GM19099 (cell line): ENCODE measurements around the gene PTPRB.

Source experiments
- POLR2A ChIP-seq: IDR thresholded peaks from 3 replicates; pipeline ENCODE4 v1.6.1; 2011; ENCODE audit warnings: low read depth; ENCODE audit not compliant: insufficient read length; ENCODE audit errors: extremely low read depth

The PTPRB gene

DNA sequence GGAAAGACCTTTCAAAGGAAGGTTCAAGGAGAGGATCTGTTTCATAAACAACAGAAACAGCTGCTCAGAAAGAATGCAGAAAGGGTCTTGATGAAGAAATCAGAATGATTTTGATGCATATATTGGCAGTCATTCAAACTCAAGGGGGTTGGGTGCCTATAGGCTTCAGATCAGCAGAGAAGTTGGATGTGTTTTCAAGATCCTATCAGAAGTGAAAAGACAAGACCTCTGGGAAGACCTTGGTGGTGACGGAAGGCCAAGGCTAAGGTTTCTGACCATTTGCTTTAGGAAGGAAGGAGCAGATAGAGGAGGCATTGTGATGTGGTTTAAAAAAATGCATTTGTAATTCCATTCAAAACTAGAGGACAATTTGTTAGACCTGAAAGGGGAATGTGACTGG is 15.2 kb upstream of the PTPRB start:
- TF ChIP-seq POLR2A: no peak

DNA sequence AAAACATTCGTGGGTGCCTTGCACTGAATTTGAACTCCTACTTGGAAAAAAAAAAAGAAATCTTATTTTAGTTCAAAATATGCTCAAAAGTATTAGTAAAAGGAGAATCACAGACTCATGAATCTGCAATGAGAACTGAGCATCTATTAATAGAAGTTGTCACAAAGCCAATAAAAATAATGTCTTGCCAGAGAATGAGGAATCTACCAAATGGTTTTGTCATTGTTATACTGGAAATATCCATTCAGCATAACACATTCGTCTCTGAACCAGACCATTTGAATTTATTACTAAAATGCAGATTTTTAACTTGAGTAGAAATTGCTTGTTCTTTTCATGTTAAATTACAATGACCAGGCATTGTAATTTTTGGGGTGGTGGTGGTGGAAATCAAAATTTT is 11.6 kb upstream of the PTPRB start:
- no peak for TF ChIP-seq POLR2A

DNA sequence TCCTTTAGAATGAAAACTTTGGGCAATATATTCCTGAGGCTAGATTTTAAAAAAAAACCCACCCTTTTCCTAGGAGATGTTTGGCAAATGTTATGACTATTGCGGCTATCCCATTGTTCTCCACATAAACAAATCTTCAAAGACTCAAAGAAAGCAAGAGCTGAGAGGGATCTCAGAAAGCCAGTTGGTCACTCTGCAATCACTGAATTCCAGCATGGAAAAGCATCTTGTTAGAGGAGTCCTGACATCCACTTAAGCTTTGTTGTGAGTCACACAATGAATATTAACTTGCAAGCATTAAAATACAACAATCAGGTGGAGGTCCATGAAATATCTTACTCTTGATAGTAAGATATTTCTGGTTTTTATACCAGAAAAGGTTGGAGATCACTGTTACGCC is 11.0 kb upstream of the PTPRB start:
- TF ChIP-seq POLR2A: no peak

DNA sequence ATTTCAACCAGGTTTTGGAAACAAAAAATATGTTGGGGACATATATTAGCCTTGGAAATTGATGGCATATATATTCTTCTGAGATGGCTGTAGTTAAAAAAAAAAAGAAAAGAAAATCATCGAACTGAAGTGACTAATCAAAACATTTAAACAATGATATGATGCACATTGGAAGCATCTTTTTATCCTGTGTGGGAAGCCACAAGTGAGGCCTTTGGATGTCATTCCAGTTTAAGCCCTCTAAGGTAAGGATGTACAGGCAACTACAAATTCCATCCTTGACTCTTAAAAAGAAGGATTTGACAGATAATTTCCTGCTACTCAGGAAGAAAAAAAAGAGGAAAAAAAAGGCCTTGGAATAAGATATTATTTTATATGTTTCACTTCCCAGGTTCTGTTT is 9.6 kb upstream of the PTPRB start:
- TF ChIP-seq POLR2A: no peak

DNA sequence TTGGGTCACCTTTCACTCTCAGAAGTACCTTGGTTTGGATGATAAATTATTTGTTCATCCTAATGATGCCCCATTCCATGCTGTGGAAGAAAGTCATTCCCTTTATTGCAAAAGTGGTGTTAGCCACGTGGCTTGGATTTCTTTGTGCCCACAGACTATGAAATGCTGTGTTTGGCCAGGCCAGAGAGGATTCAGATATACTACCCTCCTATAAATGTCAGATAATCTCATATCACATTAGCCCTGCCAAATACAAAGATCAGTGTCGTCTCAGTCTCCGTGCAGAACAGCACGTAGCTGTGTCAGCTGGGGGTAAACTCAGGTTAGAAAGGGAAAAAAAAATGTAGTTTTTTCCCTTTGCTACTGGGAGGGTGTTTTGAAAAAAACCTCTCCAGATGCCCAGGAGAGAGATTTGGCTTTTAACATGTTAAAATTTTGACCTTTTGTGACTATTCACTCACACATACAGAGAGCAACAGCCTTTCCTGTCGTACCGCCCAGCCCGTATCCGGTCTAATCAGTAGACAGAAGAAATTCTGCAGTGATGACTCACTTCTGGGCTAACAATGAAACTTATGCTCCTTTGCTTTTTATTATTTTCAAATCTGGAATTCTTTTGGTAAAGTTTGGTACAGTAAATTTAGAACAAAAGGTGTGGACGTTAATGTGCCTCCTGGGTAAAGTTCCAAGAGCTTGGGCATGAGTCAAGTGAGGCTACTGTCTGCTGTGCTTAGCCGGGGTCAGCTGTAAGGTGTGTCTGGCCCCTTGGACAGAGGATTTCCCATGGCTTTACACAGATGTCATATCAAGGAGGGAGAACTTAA is 8.5 kb upstream of the PTPRB start:
- TF ChIP-seq POLR2A: no peak

DNA sequence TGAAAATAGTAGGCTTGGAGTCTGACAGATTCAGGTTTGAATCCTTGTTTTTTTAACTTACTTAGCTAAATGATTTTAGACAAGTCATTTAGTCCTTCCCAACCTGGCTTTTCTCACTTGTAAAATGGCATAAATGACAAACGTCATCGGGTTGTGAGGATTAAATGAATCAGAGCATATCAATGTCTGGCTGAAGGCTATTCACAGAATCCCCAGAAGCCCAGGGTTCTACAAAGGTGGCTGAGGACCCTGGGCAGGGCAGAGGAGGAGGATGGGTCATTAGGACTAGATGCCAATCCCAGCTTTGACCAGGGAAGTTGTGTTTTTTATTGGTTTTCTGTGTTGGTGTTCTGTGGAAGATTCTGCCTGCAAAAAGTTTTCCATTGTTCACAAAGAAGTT is 7.6 kb upstream of the PTPRB start:
- no peak for TF ChIP-seq POLR2A

DNA sequence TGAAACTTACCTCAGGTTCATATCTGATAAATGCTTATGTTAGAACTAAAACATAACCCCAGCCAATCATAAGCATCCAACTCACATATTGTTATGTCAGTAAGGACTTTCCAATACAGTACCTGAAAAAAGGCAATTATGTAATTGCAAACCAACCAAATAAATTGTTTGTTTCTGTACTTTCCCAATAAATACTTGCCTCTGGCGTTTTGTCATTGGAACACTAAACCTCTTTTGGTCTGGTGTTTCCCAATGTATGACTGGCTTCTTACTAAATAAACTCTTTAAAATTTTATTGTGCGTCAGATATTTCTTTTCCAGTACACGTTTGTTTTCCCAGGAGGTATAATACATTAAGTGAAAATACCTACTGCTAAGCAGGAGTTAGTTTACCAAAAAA is 6.7 kb upstream of the PTPRB start:
- TF ChIP-seq POLR2A: no peak

DNA sequence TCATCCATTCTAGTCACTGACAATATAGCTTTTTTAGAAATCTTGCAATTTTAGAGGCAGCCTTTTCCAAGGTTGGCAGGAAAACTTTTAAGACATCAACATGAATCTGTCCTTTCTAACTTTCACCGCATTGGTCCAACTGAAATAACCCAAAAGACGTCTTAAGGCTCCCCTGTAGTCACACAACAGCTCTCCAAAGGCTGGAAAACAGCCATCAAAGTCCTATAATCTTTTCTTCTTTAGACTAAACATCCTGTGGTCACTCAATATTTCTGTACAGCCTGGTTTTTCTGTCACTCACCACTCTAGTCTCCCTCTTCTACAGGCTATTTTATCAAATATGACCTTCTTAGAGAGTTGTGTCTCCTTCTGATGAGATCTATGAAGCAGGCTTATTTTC is 4.5 kb upstream of the PTPRB start:
- TF ChIP-seq POLR2A: no peak

DNA sequence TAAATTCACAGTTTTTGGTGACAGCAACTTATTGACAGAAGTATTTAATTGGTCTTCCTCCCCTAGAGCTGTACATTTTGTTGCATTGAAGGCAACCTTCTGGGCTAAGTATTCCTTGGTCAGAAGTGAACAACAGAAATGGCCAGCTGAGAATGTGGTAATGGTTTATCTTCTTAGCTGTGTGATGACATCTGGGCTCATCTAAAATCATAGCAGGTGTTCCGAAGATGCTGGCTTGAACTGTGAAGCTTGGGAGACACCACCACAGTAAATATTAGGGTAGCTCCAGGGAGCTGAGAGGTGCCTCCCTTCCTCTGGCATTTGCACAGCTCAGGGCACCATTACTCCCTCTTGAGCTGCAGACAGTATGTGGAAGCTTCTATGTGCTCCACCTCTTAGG is 3.7 kb upstream of the PTPRB start:
- TF ChIP-seq POLR2A: no peak

DNA sequence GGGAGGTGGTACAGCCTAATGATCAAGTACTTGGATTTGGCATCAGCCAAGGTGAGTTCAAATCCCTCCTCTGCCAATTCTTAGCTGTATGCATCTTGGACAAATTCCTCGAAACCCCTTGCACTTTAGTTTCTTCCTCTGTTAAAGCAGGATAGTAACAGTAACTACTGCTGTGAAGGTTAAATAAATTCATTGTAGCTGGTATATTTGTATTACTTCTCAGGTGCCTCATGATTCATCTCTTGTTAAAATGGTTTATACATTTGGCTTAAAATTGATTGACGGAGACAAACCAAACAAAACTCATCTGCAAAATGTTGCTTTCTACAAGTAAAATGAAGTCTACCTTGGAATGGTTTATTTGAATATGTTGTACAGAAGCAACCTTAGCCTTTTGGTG is 2.3 kb upstream of the PTPRB start:
- no peak for TF ChIP-seq POLR2A

DNA sequence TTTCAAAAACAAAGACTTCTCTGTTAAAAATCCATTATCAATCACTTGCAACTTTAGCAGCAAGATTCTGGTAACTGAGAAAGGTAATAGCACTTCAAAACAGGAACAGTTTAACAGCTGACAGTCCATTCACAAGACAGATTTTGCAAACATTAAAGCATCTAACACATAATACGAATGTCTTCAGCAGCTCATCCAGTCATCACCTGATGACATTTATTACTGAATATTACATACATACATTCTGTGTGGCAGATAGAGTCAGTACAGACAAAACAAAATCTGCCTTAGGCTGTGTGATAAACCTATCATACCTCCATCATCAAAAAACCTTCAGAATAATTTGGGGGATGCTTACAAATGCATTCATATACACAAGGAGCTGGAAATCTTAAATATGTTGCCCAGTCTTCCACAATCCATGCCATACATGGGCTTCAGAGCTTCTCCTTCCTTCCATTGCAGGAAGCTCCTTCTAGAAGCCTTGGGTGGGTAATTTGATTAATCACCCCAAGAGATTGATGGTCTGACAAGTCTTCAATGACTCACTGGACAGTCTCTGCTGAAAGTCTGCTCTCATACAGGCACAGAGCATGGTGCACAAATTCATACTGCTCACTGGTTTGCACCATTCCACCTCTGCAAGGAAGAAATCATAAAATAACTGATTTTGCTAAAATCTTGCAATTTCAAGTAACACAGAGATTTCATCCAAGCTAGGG is 1.6 kb upstream of the PTPRB start:
- no peak for TF ChIP-seq POLR2A

DNA sequence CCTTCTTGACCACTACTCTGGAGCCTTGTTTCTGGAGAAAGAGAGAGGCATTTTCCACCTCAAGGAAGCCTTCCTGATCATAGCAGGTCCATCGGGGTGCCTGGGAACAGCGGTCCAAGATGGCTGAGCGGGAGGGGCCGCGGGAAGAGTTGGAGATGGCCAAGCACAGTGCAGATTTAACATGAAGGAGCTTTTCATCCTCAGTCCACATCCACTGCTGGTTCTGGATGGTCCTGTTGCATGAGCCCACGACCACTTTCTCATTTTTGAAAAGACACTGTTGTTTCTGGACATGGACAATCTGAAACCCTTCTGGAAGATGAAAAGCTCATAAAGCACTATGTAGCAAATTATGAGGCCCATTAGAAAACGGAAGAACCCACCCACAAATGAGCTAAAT is 1.5 kb downstream of the PTPRB start:
- no peak for TF ChIP-seq POLR2A

DNA sequence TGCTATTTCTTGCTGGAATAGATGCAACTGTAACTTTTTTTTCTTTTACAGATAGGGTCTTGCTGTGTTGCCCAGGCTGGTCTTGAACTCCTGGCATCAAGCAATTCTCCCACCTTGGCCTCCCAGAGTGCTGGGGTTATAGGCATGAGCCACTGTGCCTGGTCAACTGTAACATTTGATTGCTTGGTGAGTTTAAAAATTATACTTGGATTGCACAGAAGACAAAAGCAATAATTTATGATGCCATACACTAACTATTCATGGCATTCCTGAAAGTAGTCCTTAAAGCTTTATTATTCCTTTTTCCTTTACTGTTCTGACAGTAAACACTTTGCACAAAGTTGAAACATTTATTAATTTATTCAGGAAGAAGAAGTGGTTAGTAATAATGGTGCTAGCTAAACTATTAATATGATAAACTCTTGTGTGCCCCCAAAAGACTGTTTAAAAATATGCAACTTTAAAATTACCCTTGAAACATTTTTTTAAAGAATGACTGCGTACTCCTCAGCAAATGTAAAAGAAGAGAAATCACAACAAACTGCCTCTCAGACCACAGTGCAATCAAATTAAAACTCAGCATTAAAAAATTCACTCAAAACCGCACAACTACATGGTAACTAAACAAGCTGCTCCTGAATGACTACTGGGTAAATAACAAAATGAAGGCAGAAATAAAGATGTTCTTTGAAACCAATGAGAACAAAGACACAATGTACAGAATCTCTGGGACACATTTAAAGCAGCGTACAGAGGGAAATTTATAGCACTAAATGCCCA is 8.3 kb downstream of the PTPRB start:
- TF ChIP-seq POLR2A: no peak

DNA sequence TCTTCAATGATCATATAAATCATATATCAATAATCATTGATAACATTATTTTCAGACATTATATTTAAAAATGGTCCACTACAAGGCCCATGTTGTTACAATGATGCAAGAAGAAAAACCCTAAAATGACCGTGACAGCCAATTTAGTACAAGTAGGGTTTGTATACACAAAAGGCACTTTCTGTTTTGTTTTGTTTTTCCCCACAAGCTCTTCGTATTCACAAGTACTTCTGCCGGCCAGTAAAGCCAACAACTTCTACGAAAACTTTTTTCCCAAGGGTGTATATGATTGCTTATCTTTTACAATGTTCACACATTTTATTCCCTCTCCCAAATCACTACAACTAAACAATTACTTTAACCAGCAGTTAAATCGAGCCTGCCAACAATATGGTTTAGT is 9.6 kb downstream of the PTPRB start:
- no peak for TF ChIP-seq POLR2A

DNA sequence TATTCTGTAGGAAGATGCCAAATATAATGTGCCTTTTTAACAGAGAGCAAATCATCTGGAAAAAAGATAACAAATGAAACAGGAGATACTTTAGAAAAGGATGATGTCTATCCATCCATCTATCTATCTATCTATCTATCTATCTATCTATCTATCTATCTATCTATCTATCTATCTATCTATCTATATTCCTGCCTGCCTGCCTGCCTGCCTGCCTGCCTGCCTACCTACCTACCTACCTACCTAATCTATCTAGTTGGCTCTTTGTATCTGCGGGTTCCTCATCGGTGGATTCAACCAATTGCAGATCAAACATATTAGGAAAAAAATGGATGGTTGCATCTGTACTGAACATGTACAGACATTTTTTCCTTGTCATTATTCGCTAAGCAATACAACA is 11.0 kb downstream of the PTPRB start:
- no peak for TF ChIP-seq POLR2A

DNA sequence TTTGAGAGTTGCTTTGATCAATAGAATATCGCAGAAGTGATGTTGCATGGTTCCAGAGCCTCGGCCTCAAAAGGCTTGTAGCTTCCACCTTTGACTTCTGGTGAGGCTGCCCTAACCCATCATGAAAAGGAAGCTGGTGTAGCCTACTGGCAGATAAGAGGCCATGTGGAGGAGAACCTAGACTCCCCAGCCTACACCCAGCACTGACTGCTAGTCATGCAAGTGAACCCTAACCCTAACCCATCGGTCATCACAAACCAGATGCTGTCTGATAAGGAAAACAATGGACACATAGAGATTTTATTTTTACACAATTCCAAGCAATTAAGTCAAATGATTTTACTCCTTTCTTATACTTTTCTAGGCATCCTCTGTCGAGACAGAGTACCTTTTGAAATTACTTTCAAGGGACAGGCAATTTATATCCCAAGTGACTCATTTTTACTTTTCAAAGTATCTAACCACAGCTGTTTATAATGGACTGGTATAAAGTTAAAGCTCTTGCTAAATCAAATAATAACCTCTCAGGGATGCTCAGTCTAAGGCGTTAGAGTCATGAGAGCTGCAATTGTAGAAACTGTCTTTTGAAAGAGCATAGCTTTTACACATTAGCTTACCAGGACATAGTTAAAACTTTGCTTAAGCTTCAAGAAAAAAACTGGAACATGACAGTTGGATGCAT is 17.6 kb downstream of the PTPRB start:
- no peak for TF ChIP-seq POLR2A

DNA sequence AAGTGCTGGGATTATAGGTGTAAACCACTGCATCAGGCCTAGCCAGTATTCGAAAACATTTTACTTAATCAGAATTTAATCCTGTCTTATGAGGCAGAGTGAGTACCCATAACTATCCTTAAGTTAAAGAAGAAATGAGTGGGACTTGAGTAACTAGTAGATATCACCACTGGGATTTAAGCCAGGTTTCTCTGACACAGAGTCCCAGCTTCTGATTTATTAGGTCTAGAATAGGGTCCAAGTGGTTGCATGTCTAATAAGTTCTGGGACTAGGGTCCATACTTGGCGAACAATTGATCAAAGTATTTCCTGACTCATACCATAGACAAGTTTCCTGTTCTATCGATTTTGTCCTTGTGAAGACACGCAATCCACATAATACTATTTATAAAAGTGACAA is 18.9 kb downstream of the PTPRB start:
- no peak for TF ChIP-seq POLR2A
